Suprapubic skin (tissue), 4 donors: Measurements from ENCODE around the gene LPAR3. TPM values are rescaled to one million over a fixed set of nuclear protein-coding genes. Genes with fewer than 3 reads are reported as not detected.

Experiments
- DNase-seq, 2 donors: peaks; one replicate each; pipeline ENCODE4 v3.0.0-alpha.2; 2019; ENCODE audit warnings: low spot score in 2 of 2
- H3K27ac ChIP-seq: fragments of 200-600 bp; sonication (generic); one replicate; pipeline ENCODE4 v1.5.1; 2019
- H3K27me3 ChIP-seq: fragments of 200-600 bp; sonication (generic); one replicate; pipeline ENCODE4 v1.5.1; 2019
- H3K36me3 ChIP-seq: fragments of 200-600 bp; sonication (generic); one replicate; pipeline ENCODE4 v1.5.1; 2019
- H3K4me1 ChIP-seq: fragments of 200-600 bp; sonication (generic); one replicate; pipeline ENCODE4 v1.5.1; 2019
- H3K4me3 ChIP-seq: fragments of 200-600 bp; sonication (generic); one replicate; pipeline ENCODE4 v1.5.1; 2019; ENCODE audit warnings: mild to moderate bottlenecking
- H3K9me3 ChIP-seq: fragments of 200-600 bp; sonication (generic); one replicate; pipeline ENCODE4 v1.5.1; 2019
- EP300 ChIP-seq: sonication (generic); formaldehyde crosslinking; IDR thresholded peaks from one replicate; pipeline ENCODE4 v1.6.1; 2017; ENCODE audit warnings: antibody characterized with exemption
- POLR2A ChIP-seq, 2 donors: fragments of 450-650 bp; IDR thresholded peaks; one replicate each; pipeline ENCODE4 v1.6.1; 2017; ENCODE audit warnings: antibody characterized with exemption in 2 of 2, mild to moderate bottlenecking in 2 of 2, moderate library complexity in 2 of 2
- POLR2AphosphoS5 ChIP-seq, 3 donors: sonication (generic); formaldehyde crosslinking; IDR thresholded peaks; one replicate each; pipeline ENCODE4 v1.6.1; 2017; ENCODE audit warnings: antibody characterized with exemption in 3 of 3
- WGBS: methylation state at CpG from one replicate; pipeline ENCODE4 v1.1.5; 2018; 5-methylcytosine and 5-hydroxymethylcytosine counted together
- total RNA-seq, 4 donors: library from RNA; depleted of rRNA; stranded (reverse); fragments of >200 nt; gene quantifications; one replicate each; pipeline ENCODE4 v1.1.0, GENCODE V29; 2016
- TF ChIP-seq, protein P1 (sequence below), 2 donors: fragments of 200-600 bp in 1 of 2; fragments of 450-650 bp in 1 of 2; sonication (generic) in 1 of 2; IDR thresholded peaks; one replicate each; pipeline ENCODE4 v1.5.1; 2016 to 2019; ENCODE audit warnings: antibody characterized with exemption in 2 of 2, mild to moderate bottlenecking in 1 of 2, moderate library complexity in 1 of 2

LPAR3 gene
- total RNA-seq, 4 donors from 2014 or later, result 13.9 to 25.1 (median 17.7) TPM

DNA sequence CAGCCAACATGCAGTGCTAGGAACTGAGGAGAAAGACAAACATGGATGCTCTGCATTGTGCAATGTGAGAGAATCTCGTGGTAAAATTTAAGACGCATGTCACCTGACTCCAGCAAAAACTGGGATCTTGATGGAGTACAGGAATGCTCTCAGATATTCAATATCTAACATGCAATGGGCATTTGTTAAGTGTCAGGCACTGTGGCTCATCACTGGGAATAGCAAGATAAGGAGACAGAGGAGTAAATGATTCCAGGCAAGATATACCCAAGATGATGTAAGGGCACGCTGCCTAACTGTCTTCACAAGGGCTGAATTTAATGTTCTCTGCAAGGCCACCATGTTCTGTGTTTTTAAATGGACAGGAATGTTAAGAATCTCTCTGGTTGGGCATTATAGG lies 67.8 kb downstream of the LPAR3 start:
- WGBS, result 65% methylated on average over 3 of the region's 3 CpGs
- H3K4me3 ChIP-seq, result no peak overlapping the region
- H3K27me3 ChIP-seq, result no peaks in the 10 kb centered on the region
- H3K9me3 ChIP-seq, result no peaks in the 10 kb centered on the region
- TF ChIP-seq POLR2A (IDR thresholded peaks at IDR 0.05) (no peak), POLR2AphosphoS5 (IDR thresholded peaks at IDR 0.05) (no peak), EP300 (no peak)
- no peak overlapping the region for H3K27ac ChIP-seq
- no peaks in the 10 kb centered on the region for H3K36me3 ChIP-seq
- peaks cover 4% of the 10 kb centered on the region for H3K4me1 ChIP-seq
- no peak for DNase-seq

DNA sequence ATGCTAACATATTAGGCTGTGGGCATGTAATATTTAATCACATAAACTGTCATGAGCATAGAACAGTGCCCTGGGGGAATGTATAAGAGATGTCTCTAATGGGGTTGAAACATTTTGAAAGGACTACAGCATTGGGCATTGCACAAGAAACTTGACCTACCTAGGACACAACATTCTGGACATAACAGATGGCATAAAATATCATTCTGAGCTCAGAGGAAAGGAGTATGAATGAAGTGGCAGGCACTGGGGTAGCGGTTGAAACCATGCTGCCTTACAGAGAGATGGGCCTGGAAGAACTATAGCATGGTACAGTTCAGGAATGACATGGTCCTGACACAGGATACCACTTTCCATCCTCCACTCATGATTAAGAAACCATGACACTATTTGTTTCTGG lies 69.0 kb downstream of the LPAR3 start:
- Histone ChIP-seq H3K27me3 (no peaks in the 10 kb centered on the region), H3K9me3 (no peaks in the 10 kb centered on the region), H3K27ac (no peak overlapping the region), H3K4me3 (no peak overlapping the region), H3K4me1 (peaks cover 4% of the 10 kb centered on the region), H3K36me3 (no peaks in the 10 kb centered on the region)
- TF ChIP-seq POLR2AphosphoS5 (IDR thresholded peaks at IDR 0.05), result no peak
- TF ChIP-seq EP300, result no peak
- TF ChIP-seq, protein P1, sequence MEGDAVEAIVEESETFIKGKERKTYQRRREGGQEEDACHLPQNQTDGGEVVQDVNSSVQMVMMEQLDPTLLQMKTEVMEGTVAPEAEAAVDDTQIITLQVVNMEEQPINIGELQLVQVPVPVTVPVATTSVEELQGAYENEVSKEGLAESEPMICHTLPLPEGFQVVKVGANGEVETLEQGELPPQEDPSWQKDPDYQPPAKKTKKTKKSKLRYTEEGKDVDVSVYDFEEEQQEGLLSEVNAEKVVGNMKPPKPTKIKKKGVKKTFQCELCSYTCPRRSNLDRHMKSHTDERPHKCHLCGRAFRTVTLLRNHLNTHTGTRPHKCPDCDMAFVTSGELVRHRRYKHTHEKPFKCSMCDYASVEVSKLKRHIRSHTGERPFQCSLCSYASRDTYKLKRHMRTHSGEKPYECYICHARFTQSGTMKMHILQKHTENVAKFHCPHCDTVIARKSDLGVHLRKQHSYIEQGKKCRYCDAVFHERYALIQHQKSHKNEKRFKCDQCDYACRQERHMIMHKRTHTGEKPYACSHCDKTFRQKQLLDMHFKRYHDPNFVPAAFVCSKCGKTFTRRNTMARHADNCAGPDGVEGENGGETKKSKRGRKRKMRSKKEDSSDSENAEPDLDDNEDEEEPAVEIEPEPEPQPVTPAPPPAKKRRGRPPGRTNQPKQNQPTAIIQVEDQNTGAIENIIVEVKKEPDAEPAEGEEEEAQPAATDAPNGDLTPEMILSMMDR (IDR thresholded peaks at IDR 0.05), result no peak
- TF ChIP-seq POLR2A (IDR thresholded peaks at IDR 0.05), result no peak
- WGBS, result 81% methylated on average over 1 of the region's 1 CpG
- DNase-seq, result no peak

DNA sequence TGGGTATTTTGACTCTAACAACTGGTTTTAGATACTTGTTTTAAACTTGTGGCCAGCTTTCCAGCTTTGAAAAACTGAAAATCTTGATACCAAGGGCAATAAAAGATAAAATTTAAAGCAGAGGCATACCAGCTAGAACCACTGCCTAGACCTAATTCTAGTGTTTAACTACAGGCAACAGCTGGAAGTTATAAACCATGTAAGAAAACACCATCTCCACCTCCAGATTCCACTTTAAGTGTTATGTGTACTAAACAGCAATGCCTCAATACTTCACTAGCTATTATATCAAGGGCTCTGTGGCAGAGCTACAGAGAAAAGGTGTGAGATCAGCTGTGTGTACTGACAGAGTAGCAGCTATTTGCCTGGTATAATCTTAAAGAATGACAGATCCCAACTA lies 69.5 kb downstream of the LPAR3 start:
- Histone ChIP-seq H3K27me3 (no peaks in the 10 kb centered on the region), H3K27ac (no peak overlapping the region), H3K4me3 (no peak overlapping the region), H3K9me3 (no peaks in the 10 kb centered on the region), H3K4me1 (peaks cover 4% of the 10 kb centered on the region), H3K36me3 (no peaks in the 10 kb centered on the region)
- DNase-seq, result no peak
- no peak for TF ChIP-seq POLR2AphosphoS5 (IDR thresholded peaks at IDR 0.05)
- TF ChIP-seq POLR2A (IDR thresholded peaks at IDR 0.05), result no peak
- TF ChIP-seq, protein P1 (IDR thresholded peaks at IDR 0.05), result no peak
- no peak for TF ChIP-seq EP300

DNA sequence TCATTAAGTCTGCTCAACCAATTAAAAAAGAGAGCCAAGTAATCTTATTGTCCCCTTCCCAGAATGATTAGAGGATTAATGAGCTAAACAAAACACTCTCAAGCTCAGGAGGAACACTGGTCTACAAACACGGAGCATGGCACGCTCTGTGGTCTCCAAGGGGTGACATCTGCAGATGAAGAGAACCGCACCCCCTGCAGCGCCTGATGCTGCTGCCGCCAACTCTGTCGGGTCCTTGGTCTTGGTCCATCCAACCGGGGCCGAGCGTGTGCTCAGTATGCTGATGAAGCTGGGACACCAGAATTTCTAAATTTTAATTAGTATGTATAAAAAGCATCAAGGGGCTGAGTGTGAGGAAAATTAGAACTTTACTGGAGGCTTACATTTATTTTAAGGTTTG lies 82.7 kb downstream of the LPAR3 start:
- TF ChIP-seq EP300, result no peak
- no peak for TF ChIP-seq POLR2A (IDR thresholded peaks at IDR 0.05)
- TF ChIP-seq, protein P1 (IDR thresholded peaks at IDR 0.05), result no peak
- no peak for TF ChIP-seq POLR2AphosphoS5 (IDR thresholded peaks at IDR 0.05)
- WGBS, result 89% methylated on average over 9 of the region's 9 CpGs
- no peaks in the 10 kb centered on the region for H3K4me1 ChIP-seq
- H3K27ac ChIP-seq, result no peak overlapping the region
- no peaks in the 10 kb centered on the region for H3K36me3 ChIP-seq
- H3K27me3 ChIP-seq, result no peaks in the 10 kb centered on the region
- no peaks in the 10 kb centered on the region for H3K9me3 ChIP-seq
- no peak for DNase-seq
- H3K4me3 ChIP-seq, result no peak overlapping the region

DNA sequence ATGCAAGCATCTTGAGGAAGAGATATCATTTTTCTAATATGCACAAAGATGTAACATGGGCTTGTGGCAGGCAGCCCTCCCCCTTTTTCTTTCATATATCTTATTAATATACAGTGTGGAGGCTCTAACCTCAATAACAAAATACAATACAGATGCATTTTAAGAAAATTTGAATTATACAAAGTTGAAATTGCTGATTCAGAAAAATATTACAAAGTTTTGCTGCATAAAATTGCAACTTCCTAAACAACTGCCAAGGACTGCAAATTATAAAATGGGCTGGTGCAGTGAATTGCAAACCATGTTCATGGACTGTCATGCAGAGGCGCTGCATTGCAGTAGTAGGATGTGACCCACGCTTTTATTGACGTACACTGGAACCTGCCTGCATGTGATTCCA lies 84.0 kb downstream of the LPAR3 start:
- H3K9me3 ChIP-seq, result no peaks in the 10 kb centered on the region
- 89% methylated on average over 3 of the region's 3 CpGs for WGBS
- H3K36me3 ChIP-seq, result no peaks in the 10 kb centered on the region
- no peaks in the 10 kb centered on the region for H3K27me3 ChIP-seq
- H3K4me3 ChIP-seq, result no peak overlapping the region
- TF ChIP-seq EP300 (no peak), POLR2A (IDR thresholded peaks at IDR 0.05) (no peak), POLR2AphosphoS5 (IDR thresholded peaks at IDR 0.05) (no peak)
- TF ChIP-seq, protein P1 (IDR thresholded peaks at IDR 0.05), result no peak
- no peaks in the 10 kb centered on the region for H3K4me1 ChIP-seq
- H3K27ac ChIP-seq, result no peak overlapping the region
- no peak for DNase-seq

DNA sequence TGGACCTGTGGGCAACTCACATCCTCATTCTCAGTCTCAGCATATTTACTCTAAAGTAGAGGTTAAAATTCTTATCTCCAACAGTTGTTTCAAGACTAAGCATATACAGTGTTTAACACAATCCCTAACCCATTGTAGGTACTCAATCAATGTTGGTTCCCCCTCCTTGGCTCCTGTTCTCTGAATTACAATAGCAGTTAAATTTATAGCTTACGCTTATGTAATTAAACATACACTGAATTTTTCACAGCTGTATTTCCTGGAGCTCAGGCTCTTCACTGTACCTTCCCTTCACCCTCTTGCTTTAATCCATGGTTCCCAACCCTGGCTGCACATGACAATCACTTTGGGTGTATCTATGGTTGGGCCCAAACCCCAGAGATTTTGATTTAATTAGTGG lies 89.4 kb downstream of the LPAR3 start:
- no peaks in the 10 kb centered on the region for H3K4me1 ChIP-seq
- H3K27ac ChIP-seq, result no peak overlapping the region
- H3K4me3 ChIP-seq, result no peak overlapping the region
- no peaks in the 10 kb centered on the region for H3K36me3 ChIP-seq
- H3K9me3 ChIP-seq, result no peaks in the 10 kb centered on the region
- no peaks in the 10 kb centered on the region for H3K27me3 ChIP-seq
- TF ChIP-seq EP300 (no peak), POLR2AphosphoS5 (IDR thresholded peaks at IDR 0.05) (no peak), POLR2A (IDR thresholded peaks at IDR 0.05) (no peak)
- TF ChIP-seq, protein P1 (IDR thresholded peaks at IDR 0.05), result no peak
- no peak for DNase-seq
- WGBS, result 89% methylated on average over 1 of the region's 1 CpG
